NCI-H2081 treated with DMSO at 0.1 percent for 48 hours (cell line): ENCODE measurements around the gene TWIST2.

ENCODE experiments used
- DNase-seq: peaks from one replicate; lab custom pipeline; 2025; lab: John Stamatoyannopoulos, UW

The TWIST2 gene

DNA sequence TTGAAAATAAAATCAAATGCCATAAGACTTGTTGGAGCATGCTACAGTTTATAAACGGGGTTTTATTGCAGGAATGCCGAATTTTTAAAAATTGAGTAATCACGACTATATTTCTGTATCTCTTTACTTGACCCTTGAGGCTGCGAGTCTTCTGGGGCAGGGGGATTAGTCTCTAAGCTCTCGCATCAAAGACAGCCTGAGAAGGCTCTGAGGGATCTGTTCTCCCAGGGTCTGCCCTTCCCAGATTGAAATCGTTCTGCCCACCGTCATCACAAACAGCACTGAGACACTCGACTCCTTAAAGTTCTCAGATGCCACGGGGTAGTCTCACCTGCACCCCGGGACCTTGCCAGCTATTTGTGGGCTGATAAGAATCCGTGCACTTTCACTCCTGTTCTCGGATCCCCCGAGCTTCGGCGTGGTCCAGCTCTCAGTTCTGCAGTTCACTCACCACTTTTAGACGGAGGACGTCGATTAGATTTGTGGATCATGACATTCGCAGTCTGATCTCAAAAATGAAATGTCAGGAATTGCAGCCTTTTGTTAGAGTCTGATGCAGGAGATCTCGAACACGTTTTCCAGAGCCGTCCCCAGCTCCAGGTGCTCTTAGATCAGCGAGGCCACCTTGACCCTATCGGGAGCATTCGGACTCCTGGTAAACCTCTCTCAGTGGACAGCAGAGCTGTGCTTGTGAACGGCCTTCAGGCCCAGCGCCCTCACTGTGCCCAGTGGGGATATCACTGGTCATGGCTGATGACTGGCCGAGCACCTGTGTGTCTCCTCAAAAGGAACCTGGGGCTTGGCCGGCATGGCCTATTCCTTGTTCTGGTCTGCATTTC, 43.0 kb downstream of the TWIST2 start:
- no peak for DNase-seq

DNA sequence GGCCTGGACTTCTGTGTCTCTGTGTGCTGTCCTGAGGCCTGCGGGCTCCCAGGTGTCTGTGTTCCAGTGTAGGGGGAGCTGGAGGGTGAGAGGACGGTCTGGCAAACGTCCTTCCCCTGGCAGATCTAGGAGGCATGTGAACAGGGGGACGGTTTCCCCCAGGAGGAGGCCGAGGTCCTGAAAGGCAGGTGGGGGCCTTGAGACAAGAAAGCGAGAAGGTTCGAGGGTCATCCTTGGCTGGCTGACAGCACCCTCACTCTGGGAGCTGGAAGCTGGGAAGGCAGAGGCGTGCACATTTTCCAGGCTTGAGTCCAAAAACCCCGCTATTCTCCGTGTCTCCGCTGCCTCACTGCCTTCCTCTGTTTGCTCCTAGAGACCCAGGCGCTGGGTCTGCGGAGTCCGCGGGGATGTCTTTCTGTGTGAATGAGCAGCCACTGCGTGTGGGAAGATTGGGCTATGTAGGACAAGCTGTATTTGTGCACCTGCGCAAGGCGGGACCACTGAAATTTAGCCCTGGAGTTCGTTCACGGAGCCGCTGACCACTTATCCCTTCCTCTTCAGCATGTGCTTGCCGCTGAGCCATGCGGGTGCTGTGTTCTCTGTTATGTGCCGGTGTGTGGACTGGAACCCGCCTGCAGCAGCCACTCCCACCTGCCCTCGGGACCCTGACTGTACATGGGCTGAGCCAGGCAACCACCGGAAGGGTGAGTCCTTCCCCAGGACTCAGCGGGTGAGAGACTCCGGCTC, 43.7 kb downstream of the TWIST2 start:
- no peak for DNase-seq

DNA sequence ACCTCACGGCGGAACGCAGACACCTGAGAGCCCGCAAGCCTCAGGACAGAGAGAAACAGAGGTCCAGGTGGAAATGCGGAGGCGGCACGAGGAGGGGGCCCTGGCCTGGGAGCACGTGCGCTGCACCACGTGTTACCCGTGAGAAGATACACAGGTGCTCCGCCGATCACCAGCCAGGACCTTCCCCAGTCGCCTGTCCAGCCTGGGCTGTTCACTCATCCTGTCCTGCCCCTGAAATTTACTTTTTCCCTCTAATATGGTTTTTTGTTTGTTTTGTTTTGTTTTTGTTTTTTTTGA, 44.3 kb downstream of the TWIST2 start:
- DNase-seq: no peak

DNA sequence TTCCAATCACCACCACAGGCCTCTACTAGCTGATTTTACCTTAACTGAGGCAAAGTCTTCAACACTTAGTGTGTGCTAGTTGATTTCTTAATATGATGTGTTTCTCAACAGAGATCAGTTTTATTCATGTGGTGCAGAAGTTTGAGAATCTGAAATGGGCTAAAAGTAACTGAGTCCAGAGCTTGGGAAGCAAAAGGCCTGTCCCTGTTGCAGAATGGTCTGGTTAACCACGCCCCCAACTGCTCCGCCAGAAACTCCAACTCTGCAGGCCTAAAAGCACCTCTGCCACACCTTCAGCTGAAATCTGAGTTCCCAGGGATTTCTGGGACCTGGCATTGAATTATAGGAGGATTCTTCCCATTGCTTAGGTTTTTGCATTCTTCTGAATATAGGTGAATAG, 44.9 kb downstream of the TWIST2 start:
- no peak for DNase-seq

DNA sequence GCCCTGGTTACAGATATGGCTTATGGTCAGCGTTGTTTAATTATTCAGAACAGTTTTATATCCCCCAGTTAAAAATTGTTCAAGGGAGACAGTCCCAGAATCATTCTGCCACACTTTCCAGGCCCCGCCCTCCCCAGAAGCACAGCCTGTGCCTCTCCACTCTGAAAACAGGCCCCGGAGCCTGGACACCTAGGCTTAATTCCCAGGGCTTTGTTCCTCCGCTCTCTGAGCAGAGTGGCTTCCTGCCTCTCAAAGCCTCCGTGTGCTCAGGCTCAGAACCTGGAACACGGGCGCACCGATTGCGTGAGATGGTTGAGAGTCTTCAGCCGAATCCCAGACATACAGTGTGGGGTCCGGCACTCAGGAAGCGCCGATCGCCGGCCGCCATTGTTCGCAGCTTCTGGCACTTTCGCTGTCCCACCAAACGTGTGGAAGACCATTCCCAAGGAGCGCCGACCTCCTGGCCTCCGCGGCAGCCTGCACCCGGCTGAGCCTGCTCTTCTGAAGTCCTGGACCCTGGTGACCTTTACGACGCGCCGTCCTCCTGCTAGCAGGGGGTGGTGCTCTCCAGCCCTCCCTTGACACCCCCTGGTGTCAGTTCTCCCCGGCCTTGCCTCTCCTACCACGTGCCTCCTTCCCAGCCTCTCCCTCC, 45.6 kb downstream of the TWIST2 start:
- no peak for DNase-seq

DNA sequence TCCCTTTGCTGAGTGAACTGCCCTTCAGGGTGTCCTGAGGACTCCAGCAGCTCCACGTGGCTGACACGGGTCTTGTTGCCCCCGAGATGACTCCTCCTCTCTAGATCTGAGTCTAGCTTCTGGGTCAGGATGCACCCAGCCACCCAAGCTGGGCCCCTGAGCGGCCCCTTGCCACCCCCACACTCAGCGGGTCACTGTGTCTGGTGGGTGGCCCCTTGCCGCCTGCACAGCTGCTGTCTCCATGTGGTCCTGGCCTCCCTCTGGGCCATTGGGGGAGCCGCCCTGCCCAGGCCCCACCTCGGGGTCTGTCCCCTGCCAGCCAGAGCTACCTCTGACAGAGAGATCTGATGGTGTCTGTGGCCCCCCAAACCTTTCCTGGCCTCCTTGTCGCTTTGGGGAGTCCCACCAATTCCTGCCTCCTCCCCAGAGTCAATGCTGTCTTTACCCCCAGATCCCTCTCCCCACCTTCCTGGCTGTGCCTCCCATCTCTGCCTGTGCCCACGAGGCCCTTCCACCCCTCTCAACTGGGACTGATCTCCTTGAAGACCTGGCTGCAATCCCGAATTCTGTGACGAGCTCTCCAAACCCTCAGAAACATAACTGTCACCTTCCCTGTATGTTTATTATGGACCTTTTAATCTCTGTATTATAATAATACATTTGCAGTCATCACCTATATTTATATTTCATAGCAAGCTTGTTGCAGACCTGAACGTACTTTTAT, 46.5 kb downstream of the TWIST2 start:
- DNase-seq: no peak

DNA sequence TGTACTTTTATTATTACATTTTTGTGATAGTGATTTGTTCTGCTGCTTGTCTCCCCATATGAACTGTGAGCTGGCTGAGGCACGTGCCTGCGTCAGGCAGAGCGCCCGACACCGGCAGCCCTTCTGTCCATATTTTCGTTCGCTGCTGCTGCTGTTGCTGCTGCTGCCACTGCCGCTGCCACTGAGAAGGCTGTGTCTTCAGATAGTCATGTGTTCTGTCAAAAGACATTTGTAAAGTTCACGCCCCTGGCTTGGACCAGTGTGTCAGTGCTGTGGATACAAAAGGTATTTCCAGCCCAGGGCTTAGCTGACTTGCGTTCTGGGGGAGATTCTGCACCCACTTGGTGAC, 47.0 kb downstream of the TWIST2 start:
- no peak for DNase-seq

DNA sequence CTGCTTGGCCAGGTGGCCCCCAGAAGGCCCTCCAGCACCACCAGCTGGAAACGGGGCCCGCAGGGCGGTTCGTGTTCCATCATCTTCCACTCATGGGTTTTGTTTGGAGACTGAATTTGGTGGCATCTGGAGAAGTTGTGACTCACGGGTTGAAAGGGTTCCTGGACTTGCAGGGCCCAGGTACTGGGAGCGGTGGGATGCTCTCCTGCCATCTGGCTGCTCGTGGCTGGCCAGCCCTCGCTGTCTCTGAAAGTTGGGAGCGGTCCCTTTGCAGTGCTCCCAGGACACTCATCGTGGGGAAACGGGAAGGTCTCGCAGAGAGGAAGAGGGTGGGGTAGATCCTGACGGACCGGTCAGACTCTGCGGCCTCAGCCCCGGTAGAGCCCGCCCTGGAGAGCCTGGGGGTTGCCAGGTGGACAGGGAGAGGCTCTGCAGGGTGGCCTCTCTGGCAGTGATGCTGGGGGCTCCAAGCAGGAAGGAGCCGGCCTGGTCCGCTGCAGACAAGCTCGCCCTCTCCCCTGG, 47.5 kb downstream of the TWIST2 start:
- DNase-seq: no peak

DNA sequence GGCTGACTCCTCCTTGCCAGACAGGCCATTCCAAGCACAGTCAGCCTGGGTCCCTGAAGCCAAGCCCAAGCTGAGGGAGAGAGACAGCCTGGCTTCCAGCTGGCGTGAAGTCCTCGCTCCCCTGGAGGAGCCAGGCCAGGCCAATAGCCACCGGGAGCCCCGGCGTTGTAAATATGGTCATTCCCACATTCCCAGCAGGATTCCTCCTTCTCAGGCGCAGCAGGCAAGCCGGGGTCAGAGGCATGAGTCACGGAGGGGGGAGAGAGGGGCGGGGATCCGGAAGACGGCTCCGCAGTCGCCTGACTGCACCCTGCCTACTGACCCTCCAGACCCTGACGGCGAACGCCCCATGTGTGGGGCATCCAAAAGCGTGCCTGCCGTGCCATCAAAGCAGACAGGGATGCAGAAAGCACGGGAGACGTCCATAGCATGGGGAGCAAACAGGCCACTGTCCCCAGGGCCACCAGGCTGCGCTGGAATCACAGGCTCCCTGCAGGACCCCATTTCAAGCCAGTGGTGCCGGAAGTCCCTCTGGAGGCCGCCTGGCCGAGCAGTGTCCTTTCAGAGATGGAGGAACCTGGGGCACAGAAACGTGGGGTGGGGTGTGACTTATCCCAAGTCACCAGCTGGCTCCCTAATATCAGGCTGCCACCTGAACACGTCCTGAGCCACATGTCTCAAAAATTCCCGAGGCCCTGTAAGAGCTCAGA, 48.2 kb downstream of the TWIST2 start:
- DNase-seq: no peak

DNA sequence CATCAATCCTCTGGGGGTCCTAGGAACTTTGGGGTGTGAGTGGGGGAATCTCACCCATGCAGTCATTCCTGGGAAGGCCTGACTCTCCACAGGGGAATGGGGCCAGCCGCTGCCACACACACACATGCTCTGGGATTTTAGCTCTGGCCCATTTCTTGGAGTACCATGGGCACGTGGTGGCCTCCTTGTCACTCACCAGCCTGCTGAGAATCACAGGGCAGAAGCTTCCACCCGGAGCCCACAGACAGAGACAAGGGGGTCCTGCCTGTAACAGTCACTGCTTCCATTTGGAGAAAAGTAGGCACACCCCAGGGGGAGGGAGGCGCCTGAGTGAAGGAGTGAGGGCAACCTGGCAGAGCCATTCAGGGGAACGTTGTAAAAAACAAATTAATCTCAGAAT, 48.8 kb downstream of the TWIST2 start:
- DNase-seq: no peak

DNA sequence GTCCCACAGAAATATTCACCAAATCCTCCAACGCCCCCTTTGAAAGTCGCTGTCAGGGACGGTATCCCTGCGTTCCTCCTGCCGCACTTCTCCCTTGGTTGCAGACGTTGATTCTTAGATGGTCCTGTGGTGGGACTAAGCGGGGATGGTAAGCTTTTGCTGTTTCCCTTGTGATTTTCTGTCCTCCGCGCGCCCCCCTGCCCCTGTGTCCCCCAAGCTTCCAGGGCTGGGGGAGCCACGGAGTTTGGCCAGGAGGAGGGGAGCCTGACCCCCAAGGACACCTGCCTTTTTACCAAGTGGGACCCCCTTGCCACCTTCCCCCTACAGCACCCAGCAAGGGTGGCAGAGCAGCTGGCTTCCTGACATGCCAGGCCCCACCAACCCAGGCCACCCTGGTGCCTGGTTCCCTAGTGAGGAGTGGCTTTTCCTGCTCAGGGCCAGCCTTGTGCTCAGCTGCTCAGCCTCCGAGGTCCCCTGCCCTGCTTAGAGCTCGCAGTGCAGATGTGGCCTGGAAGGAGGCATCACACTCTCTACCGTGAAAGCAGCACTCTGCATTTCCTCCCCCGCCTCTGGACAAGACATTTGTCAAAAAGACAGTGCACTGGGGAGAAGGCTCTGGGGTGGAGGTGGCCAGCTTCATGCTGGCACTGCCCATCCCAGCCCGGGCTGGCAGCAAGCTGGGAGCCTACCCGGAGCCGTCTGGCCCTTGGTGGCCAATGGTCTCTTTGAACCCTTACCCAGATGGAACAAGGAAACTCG, 49.4 kb downstream of the TWIST2 start:
- DNase-seq: no peak

DNA sequence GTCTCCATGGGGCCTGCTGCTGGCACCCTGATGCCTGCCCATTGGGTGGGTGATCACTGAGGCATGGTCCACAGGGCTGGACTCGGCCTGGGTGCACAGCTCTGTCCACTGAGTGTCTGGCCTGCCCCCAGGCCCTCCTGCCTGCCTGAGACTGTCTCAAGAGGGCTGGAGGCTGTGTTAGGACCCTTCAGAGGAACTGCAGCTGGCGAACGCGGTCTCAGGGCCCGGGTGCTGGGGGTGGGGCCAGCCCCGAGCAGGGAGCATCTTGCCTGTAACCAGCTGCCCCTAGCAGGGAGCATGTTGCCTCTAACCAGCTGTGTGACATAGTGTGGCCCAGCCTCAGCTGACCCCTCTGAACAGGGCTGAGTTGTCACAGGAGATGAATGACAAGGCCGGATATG, 50.0 kb downstream of the TWIST2 start:
- no peak for DNase-seq

DNA sequence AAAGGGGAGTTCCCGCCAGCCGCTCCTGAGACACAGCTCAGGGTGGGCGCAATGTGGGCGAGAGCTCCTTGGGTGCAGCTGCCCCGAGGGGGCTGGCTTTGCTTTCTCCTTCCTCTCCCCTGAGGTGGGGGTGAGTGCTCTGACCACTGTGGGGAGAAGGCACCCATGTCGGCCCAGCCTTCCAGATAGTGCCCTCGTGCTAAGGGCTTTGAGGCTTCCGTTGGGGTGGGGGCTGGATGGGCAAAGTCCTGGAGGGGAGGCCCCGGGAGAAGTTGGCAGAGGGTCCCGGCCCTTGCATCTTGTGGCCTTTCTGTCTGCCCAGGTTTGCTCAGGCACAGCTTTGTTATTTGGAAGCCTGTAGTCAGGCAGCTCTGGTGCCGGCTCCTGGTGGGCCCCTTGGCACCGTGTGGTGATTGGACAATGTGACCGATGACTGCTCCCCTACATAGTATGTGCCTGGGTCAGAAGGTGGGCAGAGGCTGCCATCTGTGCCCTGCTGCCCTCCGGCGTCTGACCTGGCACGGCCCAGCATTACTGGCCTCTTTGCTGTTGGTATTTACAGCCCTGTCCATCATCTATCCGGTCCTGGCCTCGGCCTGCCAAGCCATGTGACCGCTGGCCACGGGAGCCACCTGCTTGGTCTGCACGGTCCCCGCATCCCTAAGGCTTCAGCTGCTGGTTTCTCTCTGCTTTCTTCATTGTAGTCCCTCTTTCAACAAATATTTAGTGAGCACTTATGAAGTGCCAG, 50.8 kb downstream of the TWIST2 start:
- no peak for DNase-seq

DNA sequence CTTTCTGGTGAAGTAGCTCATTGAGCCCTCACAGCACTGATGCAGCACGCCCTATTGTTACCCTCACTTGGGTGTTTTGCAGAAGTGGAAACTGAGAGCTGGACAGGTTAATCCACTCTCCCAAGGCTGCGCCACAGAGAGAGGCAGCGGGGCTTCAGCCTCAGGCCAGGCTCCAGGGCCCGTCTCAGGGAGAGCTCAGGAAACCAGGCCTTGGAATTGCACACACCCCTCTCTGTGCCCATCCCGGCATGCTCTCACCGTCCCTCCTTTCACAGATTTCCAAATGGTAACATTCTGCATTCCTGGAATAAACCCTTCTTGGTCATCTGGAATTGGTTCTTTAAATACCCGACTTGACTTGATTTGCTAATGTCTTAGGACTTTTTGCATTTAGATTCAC, 51.5 kb downstream of the TWIST2 start:
- DNase-seq: no peak

DNA sequence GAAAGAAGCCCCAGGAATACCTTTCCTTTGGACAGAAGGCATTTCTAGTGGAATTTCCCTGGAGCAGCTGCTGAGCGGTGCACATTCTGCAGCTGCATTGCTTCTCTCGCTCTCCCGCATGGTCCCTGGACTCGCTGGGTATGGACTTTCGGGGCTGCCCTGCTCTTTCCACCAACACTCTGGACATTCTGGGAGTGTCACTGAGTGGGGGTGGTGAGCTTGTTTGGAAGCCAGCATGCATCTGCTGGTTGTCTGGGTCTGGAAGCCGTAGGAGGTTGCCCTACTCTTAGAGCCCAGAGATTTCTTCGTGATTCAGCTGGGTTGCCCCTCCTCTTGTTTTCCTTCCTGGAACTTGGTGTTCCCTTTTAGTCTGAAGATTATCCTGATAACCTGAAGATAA, 52.6 kb downstream of the TWIST2 start:
- no peak for DNase-seq

DNA sequence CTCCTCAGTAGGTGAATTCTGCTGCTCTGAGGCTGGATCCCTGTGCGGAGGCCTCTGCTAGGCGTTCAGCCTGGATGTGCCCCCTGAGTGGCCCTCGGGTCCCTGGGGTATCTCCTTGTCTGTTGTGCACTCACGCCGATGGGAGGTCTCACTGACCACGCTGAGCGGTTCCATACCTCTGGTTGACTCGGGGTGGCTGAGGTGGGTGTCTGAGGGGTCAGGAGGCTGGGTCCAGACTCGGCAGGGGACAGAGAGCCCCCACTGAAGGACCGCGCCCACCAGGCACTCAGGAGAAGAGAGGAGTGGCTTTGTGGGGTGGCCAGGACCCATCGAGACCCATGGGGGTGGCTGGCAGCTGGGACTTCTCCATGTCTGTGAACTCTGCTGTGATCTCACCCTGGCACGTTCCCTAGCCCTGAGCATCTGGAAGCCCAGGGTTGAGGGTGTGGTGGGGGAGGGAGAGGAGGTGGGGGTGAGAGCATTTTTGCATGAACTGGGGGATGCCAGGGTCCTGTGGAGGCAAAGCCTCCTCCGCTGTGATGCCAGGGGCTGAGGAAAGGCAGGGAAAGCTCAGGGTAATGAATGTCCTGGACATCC, 53.7 kb downstream of the TWIST2 start:
- no peak for DNase-seq

DNA sequence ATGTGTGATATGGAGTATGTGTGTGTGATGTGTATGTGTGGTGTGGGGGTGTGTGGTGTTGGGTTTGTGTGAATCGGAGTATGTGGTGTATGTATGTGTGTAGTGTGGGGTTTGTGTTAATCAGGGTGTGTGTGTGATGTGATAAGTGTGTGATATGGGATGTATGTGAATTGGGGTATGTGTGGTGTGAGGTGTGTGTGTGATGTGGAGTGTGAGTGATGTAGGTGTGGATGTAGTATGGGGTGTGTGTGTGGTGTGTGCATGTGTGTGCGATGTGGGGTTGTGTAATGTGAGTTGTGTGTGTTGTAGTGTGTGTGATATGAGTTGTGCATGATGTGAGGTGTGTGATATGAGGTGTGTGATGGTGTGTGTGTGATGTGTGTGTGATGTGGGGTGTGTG, 54.4 kb downstream of the TWIST2 start:
- DNase-seq: no peak

DNA sequence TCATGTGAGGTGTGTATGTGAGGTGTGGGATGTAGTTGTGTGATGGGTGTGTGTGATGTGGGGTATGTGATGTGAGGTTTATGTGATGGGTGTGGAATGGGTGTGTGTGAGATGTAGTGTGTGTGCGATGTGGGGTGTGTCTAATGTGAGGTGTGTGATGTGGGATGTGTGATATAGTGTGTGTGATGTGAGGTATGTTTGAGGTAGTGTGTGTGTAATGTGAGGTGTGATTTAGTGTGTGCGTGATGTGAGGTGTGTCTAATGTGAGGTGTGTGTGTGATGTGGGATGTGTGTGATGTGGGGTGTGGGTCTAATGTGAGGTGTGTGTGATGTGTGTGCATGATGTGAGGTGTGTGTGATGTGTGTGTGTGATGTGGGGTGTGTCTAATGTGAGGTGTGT, 55.3 kb downstream of the TWIST2 start:
- DNase-seq: no peak

DNA sequence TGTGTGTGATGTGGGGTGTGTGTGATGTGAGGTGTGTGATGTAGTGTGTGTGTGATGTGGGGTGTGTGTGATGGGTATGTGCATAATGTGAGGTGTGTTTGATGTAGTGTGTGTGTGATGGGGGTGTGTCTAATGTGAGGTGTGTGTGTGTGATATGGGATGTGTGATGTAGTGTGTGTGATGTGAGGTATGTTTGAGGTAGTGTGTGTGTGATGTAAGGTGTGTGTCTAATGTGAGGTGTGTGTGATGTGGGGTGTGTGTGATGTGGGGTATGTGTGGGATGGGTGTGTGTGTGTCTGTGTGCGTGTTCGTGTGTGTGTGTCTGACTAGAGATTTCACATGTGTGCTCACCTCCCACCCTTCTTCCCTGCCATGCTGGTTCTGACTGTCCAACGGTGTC, 56.3 kb downstream of the TWIST2 start:
- DNase-seq: no peak

DNA sequence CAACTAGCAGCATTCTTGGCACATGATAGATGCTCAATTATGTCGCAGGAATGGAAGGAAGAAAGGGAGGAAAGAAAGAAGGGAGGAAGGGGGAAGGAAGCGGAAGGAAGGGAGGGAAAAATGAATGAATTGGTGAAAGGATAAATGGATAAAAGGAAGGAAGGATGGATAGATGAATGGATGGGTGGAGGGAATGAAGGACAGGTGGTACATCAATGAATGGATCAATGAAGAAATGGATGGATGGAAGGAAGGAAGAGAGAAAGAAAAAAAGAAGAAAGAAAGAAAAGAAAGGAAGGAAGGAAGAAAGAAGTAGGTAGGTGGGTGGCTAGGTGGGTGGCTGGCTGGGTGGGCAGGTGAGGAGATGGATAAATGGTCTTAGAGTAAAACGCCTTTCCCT, 56.8 kb downstream of the TWIST2 start:
- no peak for DNase-seq
